Mucosa of gallbladder (tissue), 1 donor: ENCODE measurements around the gene APOL4. TPM values are rescaled to one million over a fixed set of nuclear protein-coding genes. Genes with fewer than 3 reads are reported as not detected.
A peak's percentile ranks its signal among the peaks of the same experiment; 100 is the strongest.
"Not testable (repeated sequence)": the region's sequence is repeated elsewhere in the genome, so short reads cannot be mapped to it uniquely, and the experiment has no call there.

Experiments
- DNase-seq: peaks from one replicate; pipeline ENCODE4 v3.0.0-alpha.2; 2020; ENCODE audit warnings: low spot score
- total RNA-seq: library from RNA; stranded (reverse); gene quantifications from one replicate; pipeline ENCODE4 v1.2.1, GENCODE V29; 2021
- donor health status: DM: no; HTN: no; CAD: no.

APOL4 gene
- total RNA-seq, 1 donor from 2014 or later: 3.4 TPM

DNA sequence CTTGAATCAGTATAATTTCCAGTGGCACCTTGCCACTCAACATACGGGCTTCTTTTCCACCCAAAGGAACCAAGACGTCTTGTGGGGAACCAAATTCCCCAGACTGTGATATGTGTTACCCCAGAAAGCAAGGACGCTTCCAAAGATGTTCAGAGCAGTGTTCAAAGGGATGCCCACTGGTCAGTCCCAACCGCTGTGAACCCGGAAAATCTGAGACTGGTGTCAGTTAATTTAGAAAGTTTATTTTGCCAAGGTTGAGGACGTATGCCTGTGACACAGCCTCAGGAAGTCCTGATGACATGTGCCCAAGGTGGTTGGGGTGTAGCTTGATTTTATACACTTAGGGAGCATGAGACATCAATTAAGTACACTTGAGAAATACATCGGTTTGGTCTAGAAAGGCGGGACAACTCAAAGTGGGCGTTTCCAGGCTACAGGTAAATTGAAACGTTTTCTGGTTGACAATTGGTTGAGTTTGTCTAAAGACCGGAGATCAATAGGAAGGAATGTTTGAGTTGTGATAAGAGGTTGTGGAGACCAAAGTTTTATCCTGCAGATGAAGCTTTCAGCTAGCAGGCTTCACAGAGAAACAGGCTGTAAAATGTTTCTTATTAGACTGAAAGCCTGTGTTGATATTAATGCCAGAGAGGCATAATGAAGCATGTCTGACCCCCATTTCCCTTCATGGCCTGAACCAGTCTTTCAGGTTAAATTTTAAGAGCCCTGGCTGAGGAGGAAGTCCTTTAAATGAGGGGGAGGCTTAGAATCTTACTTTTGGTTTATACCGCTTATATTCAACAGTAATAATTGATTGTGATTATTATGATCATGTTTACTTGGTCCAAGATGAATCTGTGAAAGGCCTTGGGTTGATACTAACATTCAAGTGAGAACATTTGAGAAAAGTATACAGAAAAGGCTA is 47.8 kb downstream of the APOL4 start:
- DNase-seq: peak; percentile 57

DNA sequence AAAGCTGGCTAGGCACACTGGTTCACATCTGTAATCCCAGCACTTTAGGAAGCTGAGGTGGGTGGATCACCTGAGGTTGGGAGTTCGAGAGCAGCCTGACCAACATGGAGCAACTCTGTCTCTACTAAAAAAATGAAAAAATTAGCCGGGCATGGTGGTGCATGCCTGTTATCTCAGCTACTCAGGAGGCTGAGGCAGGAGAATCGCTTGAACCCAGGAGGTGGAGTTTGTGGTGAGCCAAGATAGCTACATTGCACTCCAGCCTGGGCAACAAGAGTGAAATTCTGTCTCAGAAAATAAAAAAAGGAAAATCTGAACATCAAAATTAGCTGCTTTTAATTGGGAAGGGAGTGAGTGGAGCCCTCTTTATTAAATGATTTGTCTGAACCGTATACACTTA is 48.8 kb downstream of the APOL4 start:
- DNase-seq: not testable (repeated sequence)

DNA sequence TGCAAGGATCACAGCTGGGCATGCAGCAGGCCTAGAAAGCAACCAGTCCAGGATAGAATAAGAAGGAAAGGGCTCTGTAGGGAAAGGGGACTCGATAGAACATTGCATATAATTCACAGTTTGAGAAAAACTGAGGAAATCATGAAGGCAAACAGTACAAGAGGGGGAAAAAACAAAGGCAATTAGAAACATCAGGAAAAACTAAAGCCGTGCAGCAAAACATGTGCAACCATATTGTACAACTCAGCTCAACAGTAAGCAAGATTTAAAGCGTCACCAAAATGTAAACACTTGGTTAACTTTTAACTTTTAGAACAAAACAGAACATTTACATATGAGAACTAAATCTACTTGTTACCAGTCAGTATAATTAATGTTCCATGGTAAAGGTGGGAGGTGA is 49.5 kb downstream of the APOL4 start:
- DNase-seq: no peak

DNA sequence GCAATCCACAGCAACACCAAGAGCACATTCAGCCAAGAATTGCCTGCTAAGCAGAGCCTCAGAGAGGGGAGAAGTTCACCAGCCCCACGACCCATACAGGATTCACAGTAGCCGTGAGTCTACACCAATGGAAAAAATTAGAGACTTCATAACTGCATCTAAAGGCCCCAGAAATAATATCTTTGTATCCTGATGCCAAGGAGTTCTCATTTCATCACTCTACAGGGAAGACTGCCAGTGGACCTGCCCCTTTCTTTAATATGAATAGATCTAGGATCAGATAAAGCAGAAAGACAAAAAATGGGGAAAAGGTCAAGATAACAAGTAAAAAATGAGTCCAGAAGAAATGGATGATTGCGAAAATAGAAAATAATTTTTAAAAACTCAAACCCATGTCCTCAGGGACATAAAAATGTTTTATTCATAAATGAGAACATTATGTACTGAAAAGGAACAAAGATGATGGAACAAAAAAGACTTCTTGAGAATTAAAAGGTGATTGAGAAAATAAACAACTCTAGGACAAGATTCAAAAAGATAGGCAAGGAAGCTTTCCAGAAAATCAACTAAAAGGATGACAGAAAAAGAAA is 50.5 kb downstream of the APOL4 start:
- no peak for DNase-seq

DNA sequence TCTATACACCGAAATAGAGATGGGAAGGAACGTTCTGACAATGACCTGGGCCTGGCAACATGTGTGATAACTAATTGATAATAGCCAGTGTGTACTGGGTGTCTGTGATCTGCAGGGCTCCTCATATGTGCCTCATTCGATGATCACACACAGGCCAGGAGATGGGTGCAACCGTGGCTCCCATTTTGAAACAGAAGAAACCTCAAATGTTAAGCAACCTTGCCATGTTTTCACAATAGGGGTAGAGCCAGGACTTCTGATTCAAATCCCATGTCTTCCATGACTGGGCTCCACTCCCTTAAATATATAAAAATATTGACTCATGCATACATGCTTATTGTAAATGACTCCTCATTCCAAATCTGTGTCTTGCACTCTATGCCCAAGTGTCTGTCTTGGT is 52.2 kb downstream of the APOL4 start:
- no peak for DNase-seq

DNA sequence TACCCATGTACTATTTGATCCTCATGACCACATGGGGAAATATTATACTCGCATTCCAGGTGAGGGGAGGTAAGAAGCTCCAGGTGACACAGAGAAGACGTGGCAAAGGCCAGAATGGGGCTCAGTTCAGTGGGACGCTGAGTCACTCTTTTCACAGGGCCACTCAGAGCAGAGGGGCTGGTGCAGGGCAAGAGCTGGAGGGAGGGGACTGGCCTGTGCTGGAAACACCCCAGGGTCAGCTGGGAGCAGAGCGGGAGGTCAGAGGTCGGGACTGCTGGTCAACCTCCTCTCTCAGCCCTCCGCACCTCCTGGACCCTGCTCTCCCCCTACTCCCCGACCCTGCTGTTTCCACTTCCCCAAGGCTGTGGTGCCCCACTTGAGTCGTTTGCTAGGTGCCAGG is 53.2 kb downstream of the APOL4 start:
- no peak for DNase-seq

DNA sequence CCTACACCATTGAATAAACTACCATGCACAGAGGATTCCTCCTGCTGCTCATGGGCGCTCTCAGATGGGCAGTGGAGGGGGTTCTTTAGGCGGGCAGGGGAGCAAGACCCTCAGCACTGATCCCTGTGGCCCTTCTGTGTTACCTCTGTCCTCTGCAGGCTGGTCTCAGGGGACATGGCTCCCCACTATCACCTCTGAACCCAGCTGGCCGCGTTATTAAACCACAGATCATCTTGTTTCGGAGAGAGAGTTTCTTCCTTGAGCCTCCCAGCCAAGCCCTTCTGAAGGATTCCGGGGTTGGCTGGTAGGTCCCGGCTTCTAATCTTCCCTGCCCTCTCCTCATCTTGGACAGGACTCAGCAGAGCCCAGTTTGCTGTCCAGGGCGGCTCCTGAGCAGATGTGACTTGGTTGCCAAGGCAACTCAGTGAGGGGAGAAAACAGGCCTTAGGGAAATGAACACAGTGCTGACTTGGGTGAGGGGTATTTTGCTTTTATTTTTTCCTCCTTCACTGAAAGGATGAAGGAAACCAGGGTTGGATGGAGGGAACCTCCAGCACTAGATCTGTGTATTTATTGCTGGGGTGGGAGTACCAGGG is 54.3 kb downstream of the APOL4 start:
- DNase-seq: no peak

DNA sequence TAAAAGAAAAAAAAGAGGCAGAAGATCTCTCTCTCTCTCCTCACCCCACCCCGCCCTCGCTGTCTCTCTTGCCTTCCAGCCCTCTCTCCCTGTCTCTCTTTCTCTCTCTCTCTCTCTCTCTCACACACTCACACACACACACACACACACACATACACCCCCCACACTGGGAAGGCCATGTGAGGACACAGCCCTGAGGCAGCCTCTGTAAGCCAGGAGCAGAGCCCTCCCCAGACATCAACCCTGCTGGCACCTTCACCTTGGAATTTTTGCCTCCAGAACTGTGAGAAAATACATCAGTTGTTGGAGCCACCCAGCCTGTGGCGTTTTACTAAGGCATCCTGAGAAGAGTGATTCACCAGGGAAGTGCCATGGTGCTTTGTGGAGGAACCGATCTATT is 55.7 kb downstream of the APOL4 start:
- DNase-seq: no peak

DNA sequence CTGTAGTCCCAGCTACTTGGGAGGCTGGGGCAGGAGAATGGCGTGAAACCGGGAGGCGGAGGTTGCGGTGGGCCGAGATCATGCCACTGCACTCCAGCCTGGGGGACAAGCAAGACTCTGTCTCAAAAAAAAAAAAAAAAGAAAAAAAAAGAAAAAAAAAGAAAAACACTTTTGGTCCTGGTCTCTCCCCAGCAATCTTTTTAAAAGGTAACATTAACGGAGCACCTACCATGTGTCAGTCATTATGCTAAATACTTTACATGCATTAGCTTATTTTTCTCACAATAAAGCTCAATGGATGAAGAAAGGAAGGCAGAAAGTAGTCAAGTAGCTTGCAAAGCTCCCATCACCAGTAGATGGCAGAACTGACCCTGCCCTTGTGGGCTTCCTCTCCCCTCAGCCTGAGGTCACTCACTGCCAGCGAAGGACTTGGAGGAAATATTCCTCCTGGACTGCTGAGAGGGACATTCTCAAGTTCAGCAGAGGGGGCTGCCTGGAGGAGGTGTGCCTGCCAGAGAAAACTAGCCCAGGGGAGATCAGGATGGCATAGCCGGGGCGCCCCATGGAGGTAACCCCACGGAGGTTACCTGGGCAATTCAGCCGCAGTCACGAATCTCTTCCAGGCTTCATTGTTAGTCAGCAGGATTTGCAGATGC is 56.6 kb downstream of the APOL4 start:
- DNase-seq: peak; percentile 76

DNA sequence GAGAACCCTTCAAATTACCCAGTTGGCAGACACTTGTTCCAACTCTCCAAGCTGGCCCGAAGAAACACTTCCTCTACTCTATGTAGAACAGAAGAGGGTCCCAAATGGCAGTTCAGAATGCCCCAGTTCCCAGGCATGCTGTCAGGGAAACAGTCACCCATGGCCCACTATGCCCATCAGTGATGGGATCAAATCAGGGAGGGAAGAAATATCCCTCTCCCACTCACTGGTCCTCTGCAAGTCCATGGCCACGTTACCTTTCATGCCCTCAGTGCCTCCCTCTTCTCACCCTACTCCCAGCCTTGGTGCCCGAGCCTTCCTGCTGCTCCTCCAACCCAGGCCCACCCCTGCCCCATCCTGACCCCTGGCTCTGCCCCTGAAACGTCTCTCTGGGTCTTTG is 57.7 kb downstream of the APOL4 start:
- DNase-seq: no peak

DNA sequence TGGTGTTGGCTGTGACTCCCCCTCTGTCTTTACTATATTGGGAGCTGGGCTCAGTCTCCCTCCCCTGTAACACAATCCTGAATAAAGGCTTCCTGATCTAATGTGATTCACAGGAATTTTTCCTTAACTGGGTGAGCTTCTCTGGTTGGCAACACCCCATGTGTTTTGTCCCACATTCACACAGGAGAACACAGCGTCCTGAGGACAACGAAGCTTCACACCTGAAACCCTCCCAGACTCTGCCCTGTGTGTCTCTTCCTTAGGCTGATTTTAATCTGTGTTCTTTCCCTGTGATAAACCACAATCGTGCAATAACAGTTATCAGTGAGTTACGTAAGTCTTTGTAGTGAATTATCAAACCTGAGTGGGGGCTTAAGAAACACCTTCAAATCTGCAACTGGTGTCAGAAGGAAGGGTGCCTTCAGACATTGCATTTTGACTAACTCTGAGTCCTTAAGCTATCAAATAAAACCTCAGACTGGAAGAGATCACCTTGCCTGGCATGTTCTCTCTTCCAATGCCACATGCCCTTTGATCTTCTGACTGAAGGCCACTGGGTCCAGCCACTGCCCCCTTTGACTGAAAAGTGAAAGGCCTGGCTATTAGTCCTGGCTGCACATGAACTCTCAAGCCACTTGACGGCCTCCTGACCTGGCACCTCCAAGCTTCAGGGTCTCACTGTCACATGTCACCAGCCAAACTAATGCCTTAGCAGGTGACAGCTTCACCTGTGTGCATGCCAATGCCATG is 58.4 kb downstream of the APOL4 start:
- no peak for DNase-seq

DNA sequence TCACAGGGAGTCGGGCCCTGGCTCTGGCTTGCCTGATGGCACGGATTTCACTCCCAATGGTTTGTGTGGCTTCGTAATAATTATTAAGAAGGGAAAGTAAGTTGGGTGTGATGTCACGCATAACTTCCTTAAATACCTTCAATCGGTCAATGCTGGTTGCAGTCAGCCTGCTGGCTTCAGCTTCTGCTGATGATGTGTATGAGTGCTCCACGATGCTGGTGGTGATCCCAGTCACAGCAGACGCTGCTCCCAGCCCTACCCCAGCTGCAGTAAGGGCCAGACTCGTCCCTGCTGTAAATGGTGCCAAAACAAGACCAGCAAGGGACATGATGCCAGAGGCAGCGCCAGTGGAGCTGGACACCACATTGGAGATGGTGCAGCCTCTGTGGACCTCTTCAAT is 60.1 kb downstream of the APOL4 start:
- DNase-seq: no peak

Other genes with a start within 250 kb of the APOL4 start
- gene RBFOX2, start 173.0 kb downstream of the APOL4 start, total RNA-seq: 81.1 TPM
- 20.9 TPM for gene APOL3, start 41.1 kb downstream of the APOL4 start, total RNA-seq
- gene APOL2, start 37.7 kb upstream of the APOL4 start, total RNA-seq: 58.2 TPM
- 145 TPM for gene APOL1, start 51.3 kb upstream of the APOL4 start, total RNA-seq
- 544 TPM for gene MYH9, start 186.2 kb upstream of the APOL4 start, total RNA-seq